ENCODE data around the gene AP5Z1. TPM values are rescaled to one million over a fixed set of nuclear protein-coding genes. Genes with fewer than 3 reads are reported as not detected.

The AP5Z1 gene
- total and polyA plus RNA-seq, 2 donors (not counting 1 experiment from before 2014, with no cell fraction given): 99.7 to 113 TPM

DNA sequence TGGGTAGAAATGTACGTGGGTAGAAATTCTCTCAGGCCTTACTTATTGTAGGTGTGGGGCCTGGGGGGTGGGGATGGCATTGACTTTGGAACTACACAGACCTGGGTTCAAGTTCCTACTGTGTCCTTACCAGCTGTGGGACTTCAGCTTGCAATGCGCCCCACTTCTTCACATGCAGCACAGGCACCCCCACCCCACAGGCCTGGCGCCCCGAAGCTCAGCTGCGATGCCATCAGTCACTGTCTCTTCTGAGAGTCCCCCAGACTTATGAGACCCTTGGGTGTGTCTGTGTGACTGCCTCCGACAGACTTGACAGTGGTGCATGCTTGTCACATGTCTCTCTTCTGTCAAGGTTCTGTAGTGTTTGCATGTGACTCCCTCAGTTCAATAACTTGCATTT is 3.1 kb upstream of the AP5Z1 start:
- Histone ChIP-seq H3K4me3 (ENCODE audit: control extremely low read depth in 1 of 5, extremely low read depth in 1 of 5, insufficient read depth in 1 of 5, low read depth in 2 of 5, low read length in 4 of 5) (no peak overlapping the region), H3K79me2 (ENCODE audit: control insufficient read depth, insufficient read depth, low read length) (peaks cover 17% of the 10 kb centered on the region), H2AFZ (ENCODE audit: insufficient read depth, low read depth, low read length, poor library complexity, severe bottlenecking) (no peak overlapping the region), H4K20me1 (ENCODE audit: control insufficient read depth, insufficient read depth, low read length, poor library complexity, severe bottlenecking) (peaks cover 6% of the 10 kb centered on the region), H3K4me1 (ENCODE audit: control insufficient read depth in 2 of 2, insufficient read depth in 2 of 2, low read length in 2 of 2) (peaks cover 14 to 21% of the 10 kb centered on the region in 2 donors), H3K9me3 (ENCODE audit: control extremely low read depth in 1 of 3, control insufficient read depth in 2 of 3, insufficient read depth in 1 of 3, low read length in 2 of 3) (no peaks in the 10 kb centered on the region), H3K27ac (ENCODE audit: low read length in 2 of 2) (no peak overlapping the region), H3K36me3 (replicated peaks in 1 of 2; ENCODE audit: control extremely low read depth in 1 of 2, control insufficient read depth in 1 of 2, extremely low read depth in 1 of 2, insufficient read depth in 2 of 2, low read length in 1 of 2) (peaks cover 0 to 6% of the 10 kb centered on the region in 2 experiments), H3K9ac (ENCODE audit: low read length) (no peak overlapping the region), H3K27me3 (replicated peaks in 1 of 4; ENCODE audit: control extremely low read depth in 1 of 4, control insufficient read depth in 3 of 4, insufficient read depth in 4 of 4, low read length in 3 of 4) (no peaks in the 10 kb centered on the region), H3K4me2 (replicated peaks; ENCODE audit: low read depth, low read length, poor library complexity, severe bottlenecking) (no peak overlapping the region)
- Mint-ChIP-seq H3K27me3 (no peaks in the 10 kb centered on the region), H3K4me3 (no peak overlapping the region), H3K27ac (peak overlapping the region; percentile 26), H3K9me3 (ENCODE audit: insufficient read depth) (no peaks in the 10 kb centered on the region), H3K4me1 (peaks cover 29% of the 10 kb centered on the region)
- CTCF ChIA-PET: no interaction called here
- TF ChIP-seq EZH2 (IDR thresholded peaks at IDR 0.05; ENCODE audit: borderline replicate concordance, insufficient read depth, low read depth, low read length, poor library complexity, severe bottlenecking): no peak
- TF ChIP-seq, protein P1, sequence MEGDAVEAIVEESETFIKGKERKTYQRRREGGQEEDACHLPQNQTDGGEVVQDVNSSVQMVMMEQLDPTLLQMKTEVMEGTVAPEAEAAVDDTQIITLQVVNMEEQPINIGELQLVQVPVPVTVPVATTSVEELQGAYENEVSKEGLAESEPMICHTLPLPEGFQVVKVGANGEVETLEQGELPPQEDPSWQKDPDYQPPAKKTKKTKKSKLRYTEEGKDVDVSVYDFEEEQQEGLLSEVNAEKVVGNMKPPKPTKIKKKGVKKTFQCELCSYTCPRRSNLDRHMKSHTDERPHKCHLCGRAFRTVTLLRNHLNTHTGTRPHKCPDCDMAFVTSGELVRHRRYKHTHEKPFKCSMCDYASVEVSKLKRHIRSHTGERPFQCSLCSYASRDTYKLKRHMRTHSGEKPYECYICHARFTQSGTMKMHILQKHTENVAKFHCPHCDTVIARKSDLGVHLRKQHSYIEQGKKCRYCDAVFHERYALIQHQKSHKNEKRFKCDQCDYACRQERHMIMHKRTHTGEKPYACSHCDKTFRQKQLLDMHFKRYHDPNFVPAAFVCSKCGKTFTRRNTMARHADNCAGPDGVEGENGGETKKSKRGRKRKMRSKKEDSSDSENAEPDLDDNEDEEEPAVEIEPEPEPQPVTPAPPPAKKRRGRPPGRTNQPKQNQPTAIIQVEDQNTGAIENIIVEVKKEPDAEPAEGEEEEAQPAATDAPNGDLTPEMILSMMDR (IDR thresholded peaks at IDR 0.05): no peak
- intact Hi-C loops (cut with micrococcal nuclease): no loop called here
- ATAC-seq (ENCODE audit: low read depth): no peak
- 98% methylated on average over 4 of the region's 6 CpGs for WGBS (ENCODE audit: insufficient coverage)
- no peak for DNase-seq
- POLR2A ChIA-PET: no interaction called here

DNA sequence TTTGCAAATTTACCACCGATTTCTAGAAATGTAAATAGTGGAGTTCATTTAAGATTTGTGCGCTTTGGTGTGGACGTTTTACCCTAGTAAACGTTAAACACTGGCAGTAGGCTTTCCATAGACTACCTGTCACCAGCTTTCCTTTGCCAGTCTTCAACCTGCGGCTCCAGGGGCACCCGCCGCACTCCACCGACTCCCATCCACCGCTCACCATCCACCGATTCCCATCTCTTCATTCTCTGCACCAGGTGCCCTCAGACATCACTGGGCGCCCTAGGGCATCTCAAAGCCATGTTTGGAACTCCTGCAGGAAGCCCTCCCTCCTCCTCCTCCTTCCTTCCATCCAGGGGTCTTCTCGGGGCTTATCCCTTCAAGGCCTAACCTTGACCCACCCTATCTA is 1.4 kb upstream of the AP5Z1 start:
- ATAC-seq (ENCODE audit: low read depth) (no peak), DNase-seq (no peak)
- Histone ChIP-seq H3K4me3 (ENCODE audit: control extremely low read depth in 1 of 5, extremely low read depth in 1 of 5, insufficient read depth in 1 of 5, low read depth in 2 of 5, low read length in 4 of 5) (no peak overlapping the region), H2AFZ (ENCODE audit: insufficient read depth, low read depth, low read length, poor library complexity, severe bottlenecking) (peak overlapping the region; percentile 89), H3K27me3 (replicated peaks in 1 of 4; ENCODE audit: control extremely low read depth in 1 of 4, control insufficient read depth in 3 of 4, insufficient read depth in 4 of 4, low read length in 3 of 4) (no peaks in the 10 kb centered on the region), H3K27ac (ENCODE audit: low read length in 2 of 2) (peak overlapping the region in 1 of 2 donors; percentile 95), H3K4me2 (replicated peaks; ENCODE audit: low read depth, low read length, poor library complexity, severe bottlenecking) (peak overlapping the region; percentile 90), H3K36me3 (replicated peaks in 1 of 2; ENCODE audit: control extremely low read depth in 1 of 2, control insufficient read depth in 1 of 2, extremely low read depth in 1 of 2, insufficient read depth in 2 of 2, low read length in 1 of 2) (peaks cover 0 to 6% of the 10 kb centered on the region in 2 experiments), H3K9ac (ENCODE audit: low read length) (peak overlapping the region; percentile 88), H3K79me2 (ENCODE audit: control insufficient read depth, insufficient read depth, low read length) (peaks cover 30% of the 10 kb centered on the region), H3K4me1 (ENCODE audit: control insufficient read depth in 2 of 2, insufficient read depth in 2 of 2, low read length in 2 of 2) (peaks cover 14 to 26% of the 10 kb centered on the region in 2 donors), H3K9me3 (ENCODE audit: control extremely low read depth in 1 of 3, control insufficient read depth in 2 of 3, insufficient read depth in 1 of 3, low read length in 2 of 3) (no peaks in the 10 kb centered on the region), H4K20me1 (ENCODE audit: control insufficient read depth, insufficient read depth, low read length, poor library complexity, severe bottlenecking) (peaks cover 7% of the 10 kb centered on the region)
- H3K9me3 Mint-ChIP-seq (ENCODE audit: insufficient read depth): no peaks in the 10 kb centered on the region
- H3K27me3 Mint-ChIP-seq: no peaks in the 10 kb centered on the region
- WGBS (ENCODE audit: insufficient coverage): 98% methylated on average over 11 of the region's 12 CpGs
- intact Hi-C loops (cut with micrococcal nuclease): no loop called here
- peak overlapping the region; percentile 97 for H3K4me3 Mint-ChIP-seq
- POLR2A ChIA-PET: no interaction called here
- peak overlapping the region; percentile 99 for H3K27ac Mint-ChIP-seq
- TF ChIP-seq, protein P1 (IDR thresholded peaks at IDR 0.05): no peak
- no peak for TF ChIP-seq EZH2 (IDR thresholded peaks at IDR 0.05; ENCODE audit: borderline replicate concordance, insufficient read depth, low read depth, low read length, poor library complexity, severe bottlenecking)
- CTCF ChIA-PET: no interaction called here
- H3K4me1 Mint-ChIP-seq: peaks cover 39% of the 10 kb centered on the region

All from B cell (primary cell).